OCI-LY3 (cell line): ENCODE measurements around the gene FAM13A.

Experiments used
- H2AFZ ChIP-seq: fragments of 200-600, 300-600 bp; shearing (Covaris generic); 2 replicates; pipeline ENCODE4 v1.6.0; 2014; ENCODE audit warnings: antibody characterized with exemption, low read depth, low read length
- H3K27ac ChIP-seq: fragments of 200-600, 300-600 bp; sonication (generic); 2 replicates; pipeline ENCODE4 v1.5.1; 2014; ENCODE audit warnings: mild to moderate bottlenecking, low read length, moderate library complexity, mixed read lengths
- H3K27me3 ChIP-seq: fragments of 200-600, 300-600 bp; sonication (generic); 2 replicates; pipeline ENCODE4 v1.6.1; 2014; ENCODE audit warnings: low read depth, low read length, mixed read lengths
- H3K36me3 ChIP-seq: fragments of 200-600, 300-600 bp; sonication (generic); replicated peaks from 2 replicates; pipeline ENCODE3; 2014; ENCODE audit warnings: low read depth, low read length, mixed read lengths
- H3K4me1 ChIP-seq: fragments of 300-600, 200-600 bp; sonication (generic); 2 replicates; pipeline ENCODE4 v1.6.1; 2014; ENCODE audit warnings: low read length, mixed read lengths
- H3K4me2 ChIP-seq: fragments of 200-600, 300-600 bp; sonication (generic); 2 replicates; pipeline ENCODE4 v1.6.1; 2014; ENCODE audit warnings: low read length, mixed read lengths
- H3K4me3 ChIP-seq: fragments of 300-600, 200-600 bp; sonication (generic); 2 replicates; pipeline ENCODE4 v1.5.1; 2014; ENCODE audit warnings: antibody characterized with exemption, mild to moderate bottlenecking, low read length, moderate library complexity
- H3K79me2 ChIP-seq: fragments of 300-600, 200-600 bp; shearing (Covaris generic); 2 replicates; pipeline ENCODE4 v1.6.1; 2014; ENCODE audit warnings: mild to moderate bottlenecking, low read length, mixed read lengths
- H3K9ac ChIP-seq: fragments of 300-600, 200-600 bp; shearing (Covaris generic); 2 replicates; pipeline ENCODE4 v1.6.0; 2014; ENCODE audit warnings: mild to moderate bottlenecking, low read length, moderate library complexity
- H3K9me3 ChIP-seq: fragments of 200-600, 300-600 bp; shearing (Covaris generic); 2 replicates; pipeline ENCODE4 v1.6.1; 2014; ENCODE audit warnings: low read length, mixed read lengths; ENCODE audit not compliant: insufficient read depth
- H4K20me1 ChIP-seq: fragments of 200-600, 300-600 bp; sonication (generic); 2 replicates; pipeline ENCODE4 v1.6.1; 2016; ENCODE audit warnings: low read length, mixed read lengths; ENCODE audit not compliant: insufficient read depth
- EZH2phosphoT487 ChIP-seq: fragments of 200-600 bp; shearing (Covaris generic); IDR thresholded peaks from 2 replicates; pipeline ENCODE4 v1.6.1; 2018; ENCODE audit warnings: antibody characterized with exemption, mixed run types, low read depth
- TF ChIP-seq, protein P1 (sequence below): fragments of 200-600, 300-600 bp; sonication (generic); IDR thresholded peaks from 2 replicates; pipeline ENCODE4 v1.5.1; 2014; ENCODE audit warnings: antibody characterized with exemption, low read length, low read depth

The FAM13A gene

DNA sequence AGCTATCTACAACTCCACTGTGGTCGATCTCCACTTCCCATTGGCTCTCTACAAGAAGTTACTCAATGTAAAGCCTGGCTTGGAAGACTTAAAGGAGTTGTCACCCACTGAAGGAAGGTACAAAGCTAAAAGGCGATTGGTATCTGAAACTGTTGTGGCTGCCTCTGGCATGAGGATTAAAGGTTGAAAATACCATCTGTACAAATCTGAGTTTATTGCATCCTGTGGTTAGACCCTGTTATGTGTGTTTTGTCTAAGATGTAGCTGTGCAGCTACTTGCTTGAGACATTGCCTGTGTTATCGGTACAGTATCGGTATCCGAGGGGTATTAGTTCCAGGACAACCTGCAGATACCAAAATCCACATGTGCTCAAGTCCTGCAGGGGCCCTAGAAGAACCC, 375.8 kb downstream of the FAM13A start:
- Histone ChIP-seq H3K36me3 (no peaks in the 10 kb centered on the region), H3K4me3 (no peak overlapping the region)
- TF ChIP-seq, protein P1, sequence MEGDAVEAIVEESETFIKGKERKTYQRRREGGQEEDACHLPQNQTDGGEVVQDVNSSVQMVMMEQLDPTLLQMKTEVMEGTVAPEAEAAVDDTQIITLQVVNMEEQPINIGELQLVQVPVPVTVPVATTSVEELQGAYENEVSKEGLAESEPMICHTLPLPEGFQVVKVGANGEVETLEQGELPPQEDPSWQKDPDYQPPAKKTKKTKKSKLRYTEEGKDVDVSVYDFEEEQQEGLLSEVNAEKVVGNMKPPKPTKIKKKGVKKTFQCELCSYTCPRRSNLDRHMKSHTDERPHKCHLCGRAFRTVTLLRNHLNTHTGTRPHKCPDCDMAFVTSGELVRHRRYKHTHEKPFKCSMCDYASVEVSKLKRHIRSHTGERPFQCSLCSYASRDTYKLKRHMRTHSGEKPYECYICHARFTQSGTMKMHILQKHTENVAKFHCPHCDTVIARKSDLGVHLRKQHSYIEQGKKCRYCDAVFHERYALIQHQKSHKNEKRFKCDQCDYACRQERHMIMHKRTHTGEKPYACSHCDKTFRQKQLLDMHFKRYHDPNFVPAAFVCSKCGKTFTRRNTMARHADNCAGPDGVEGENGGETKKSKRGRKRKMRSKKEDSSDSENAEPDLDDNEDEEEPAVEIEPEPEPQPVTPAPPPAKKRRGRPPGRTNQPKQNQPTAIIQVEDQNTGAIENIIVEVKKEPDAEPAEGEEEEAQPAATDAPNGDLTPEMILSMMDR: no peak
- no peak for TF ChIP-seq EZH2phosphoT487

More for the DNA sequence above, 375.8 kb downstream of the FAM13A start:
- no peak overlapping the region for H3K9ac ChIP-seq
- no peak overlapping the region for H3K4me2 ChIP-seq
- H4K20me1 ChIP-seq: no peaks in the 10 kb centered on the region
- H3K4me1 ChIP-seq: no peaks in the 10 kb centered on the region
- no peaks in the 10 kb centered on the region for H3K27me3 ChIP-seq
- no peak overlapping the region for H2AFZ ChIP-seq
- no peaks in the 10 kb centered on the region for H3K79me2 ChIP-seq
- no peaks in the 10 kb centered on the region for H3K9me3 ChIP-seq
- no peak overlapping the region for H3K27ac ChIP-seq
